Measurements from ENCODE around the gene YKT6.
A peak's percentile ranks its signal among the peaks of the same experiment; 100 is the strongest.

Gene YKT6

DNA sequence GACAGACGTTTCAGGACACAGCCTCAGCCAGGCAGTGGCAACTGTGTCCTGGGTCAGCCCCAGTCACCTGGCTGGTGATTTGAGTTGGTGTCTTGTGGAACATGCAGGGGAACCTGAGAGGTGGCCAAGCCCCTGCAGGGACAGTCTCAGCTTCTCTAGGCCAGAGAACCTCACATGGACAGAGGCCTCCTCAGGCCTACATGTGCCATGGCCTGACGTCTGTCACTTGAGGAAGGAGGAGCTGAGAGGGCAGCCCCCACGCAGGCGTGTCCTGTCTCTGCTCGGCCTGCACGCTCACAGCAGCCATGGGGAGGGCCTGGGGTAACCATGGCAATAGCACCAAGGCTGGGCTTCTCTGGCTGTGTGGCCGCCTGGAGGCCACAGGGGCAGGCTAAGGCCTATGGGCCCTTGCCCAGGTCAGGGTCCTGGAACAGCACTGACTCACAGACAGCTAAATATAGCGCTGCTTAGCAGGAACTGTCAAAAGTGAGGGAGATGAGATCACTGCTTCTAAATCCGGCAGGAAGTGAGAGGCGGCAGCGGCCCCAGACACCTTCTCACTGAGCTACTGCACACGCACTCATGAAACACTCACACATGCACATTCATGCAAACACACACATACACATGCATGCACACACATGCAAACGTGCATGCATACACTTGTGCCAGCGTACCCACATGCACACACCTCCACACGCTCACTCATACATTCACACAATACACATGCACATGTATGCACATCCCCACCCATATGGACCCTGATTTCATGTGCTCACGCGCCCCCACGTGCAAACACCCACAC, 57.0 kb downstream of the YKT6 start:
- Histone ChIP-seq H3K36me3 (ENCODE audit: control insufficient read depth in 1 of 2, insufficient read depth in 2 of 2, low read length in 2 of 2) (no peaks in the 10 kb centered on the region), H3K4me3 (ENCODE audit: low read depth in 1 of 2, low read length in 2 of 2) (no peak overlapping the region), H3K9me3 (ENCODE audit: control insufficient read depth in 1 of 2, low read length in 2 of 2) (no peaks in the 10 kb centered on the region), H3K27me3 (ENCODE audit: low read depth, low read length) (no peaks in the 10 kb centered on the region), H3K4me1 (ENCODE audit: control insufficient read depth in 1 of 2, insufficient read depth in 2 of 2, low read length in 2 of 2) (peaks cover 12 to 28% of the 10 kb centered on the region in 2 donors), H3K27ac (ENCODE audit: low read length) (peak overlapping the region; percentile 7)

DNA sequence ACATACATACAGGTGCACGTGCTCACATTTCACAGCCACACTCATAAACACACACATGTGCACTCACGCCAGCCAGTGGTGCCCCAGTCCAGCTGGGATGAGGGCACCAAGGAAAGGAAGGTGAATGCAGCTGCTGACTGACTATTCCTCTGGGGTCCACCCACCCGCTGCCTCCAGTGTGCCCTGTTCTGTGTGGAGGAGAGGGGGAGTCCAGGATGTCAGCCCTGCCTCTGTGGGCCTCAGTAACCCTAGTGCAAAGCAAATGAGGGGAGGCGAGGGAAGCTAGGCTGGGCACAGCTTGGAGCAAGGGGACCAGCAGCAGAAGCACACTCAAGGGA, 57.6 kb downstream of the YKT6 start:
- Histone ChIP-seq H3K27ac (ENCODE audit: low read length) (no peak overlapping the region), H3K9me3 (ENCODE audit: control insufficient read depth in 1 of 2, low read length in 2 of 2) (no peaks in the 10 kb centered on the region), H3K4me3 (ENCODE audit: low read depth in 1 of 2, low read length in 2 of 2) (no peak overlapping the region), H3K4me1 (ENCODE audit: control insufficient read depth in 1 of 2, insufficient read depth in 2 of 2, low read length in 2 of 2) (peaks cover 12 to 28% of the 10 kb centered on the region in 2 donors), H3K27me3 (ENCODE audit: low read depth, low read length) (no peaks in the 10 kb centered on the region), H3K36me3 (ENCODE audit: control insufficient read depth in 1 of 2, insufficient read depth in 2 of 2, low read length in 2 of 2) (no peaks in the 10 kb centered on the region)

DNA sequence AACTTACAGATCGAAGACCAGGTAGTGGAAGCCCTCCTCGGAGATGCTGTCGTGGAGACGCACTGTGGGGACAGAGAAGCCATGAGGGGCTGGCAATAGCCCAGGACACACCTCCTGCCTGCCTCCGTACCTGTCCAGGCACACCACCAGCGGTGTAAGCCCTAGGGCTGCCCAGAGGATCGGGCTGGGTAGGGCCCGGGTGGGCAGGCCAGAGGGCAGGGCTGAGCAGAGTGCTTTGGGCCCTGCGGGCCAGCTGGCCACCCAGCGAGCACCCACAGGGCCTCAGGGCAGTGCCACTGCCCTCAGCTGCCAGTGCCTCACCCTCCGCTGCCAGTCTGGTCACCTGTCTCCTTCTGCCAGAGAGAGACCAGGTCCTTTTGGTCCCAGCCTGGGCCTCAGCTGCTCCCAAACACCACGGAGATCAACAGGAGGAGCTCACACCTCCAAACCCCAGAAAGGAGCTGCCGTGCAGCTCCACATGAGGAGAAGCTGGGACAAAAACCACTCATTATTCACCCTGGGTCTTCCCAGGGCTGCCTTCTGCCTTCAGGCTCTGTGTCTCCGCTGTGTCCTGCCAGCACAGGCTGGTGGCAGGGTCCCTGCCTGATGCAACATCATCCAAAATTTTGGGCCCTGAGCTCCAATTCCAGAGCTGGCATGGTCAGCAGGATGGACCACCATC, 58.2 kb downstream of the YKT6 start:
- Histone ChIP-seq H3K4me1 (ENCODE audit: control insufficient read depth in 1 of 2, insufficient read depth in 2 of 2, low read length in 2 of 2) (peaks cover 12 to 28% of the 10 kb centered on the region in 2 donors), H3K27ac (ENCODE audit: low read length) (no peak overlapping the region), H3K27me3 (ENCODE audit: low read depth, low read length) (peaks cover 6% of the 10 kb centered on the region), H3K36me3 (ENCODE audit: control insufficient read depth in 1 of 2, insufficient read depth in 2 of 2, low read length in 2 of 2) (no peaks in the 10 kb centered on the region), H3K9me3 (ENCODE audit: control insufficient read depth in 1 of 2, low read length in 2 of 2) (no peaks in the 10 kb centered on the region), H3K4me3 (ENCODE audit: low read depth in 1 of 2, low read length in 2 of 2) (no peak overlapping the region)

DNA sequence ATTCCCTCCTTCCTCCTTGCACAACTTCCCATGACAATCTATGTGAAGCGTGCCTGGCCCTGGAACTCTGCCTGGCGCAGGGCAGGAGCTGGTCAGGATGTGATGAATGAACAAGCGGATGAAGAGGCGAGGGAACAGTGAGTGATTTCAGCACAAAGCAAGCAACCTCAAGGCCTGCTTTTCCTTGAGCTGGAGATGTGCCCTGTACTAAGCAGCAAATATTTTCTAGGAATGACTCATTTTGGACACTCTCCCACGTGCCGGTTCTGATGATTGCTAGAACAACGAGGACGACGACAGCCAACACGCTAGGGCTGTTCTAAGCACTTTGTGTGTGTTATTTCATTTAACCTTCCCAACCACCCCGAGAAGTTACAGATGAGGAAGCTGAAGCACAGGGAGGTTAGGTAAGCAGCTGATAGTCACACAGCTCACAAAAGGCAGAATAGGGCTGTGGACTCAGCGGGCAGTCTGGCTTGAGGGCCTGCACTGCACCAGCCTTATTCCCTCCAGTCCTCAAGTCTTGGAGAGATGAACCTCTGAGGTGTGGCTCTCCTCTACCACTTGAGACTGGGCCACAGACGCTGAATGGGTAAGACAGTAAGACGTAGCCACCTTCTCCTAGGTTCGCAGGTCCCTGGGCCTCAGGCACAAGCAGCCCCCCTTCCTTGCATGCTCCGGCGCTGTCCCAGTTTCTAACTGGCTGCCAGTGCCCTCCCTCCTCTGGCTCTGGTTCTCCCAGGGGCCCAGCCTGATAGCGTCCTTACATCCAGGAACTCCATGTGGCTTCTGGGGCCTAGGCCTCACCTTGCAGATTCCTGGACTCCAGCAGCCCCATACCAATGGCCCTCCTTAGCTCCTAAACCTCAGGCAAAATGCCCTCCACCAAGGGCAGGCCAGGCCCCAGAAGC, 59.0 kb downstream of the YKT6 start:
- Histone ChIP-seq H3K27ac (ENCODE audit: low read length) (no peak overlapping the region), H3K36me3 (ENCODE audit: control insufficient read depth in 1 of 2, insufficient read depth in 2 of 2, low read length in 2 of 2) (no peaks in the 10 kb centered on the region), H3K9me3 (ENCODE audit: control insufficient read depth in 1 of 2, low read length in 2 of 2) (no peaks in the 10 kb centered on the region), H3K4me3 (ENCODE audit: low read depth in 1 of 2, low read length in 2 of 2) (no peak overlapping the region), H3K4me1 (ENCODE audit: control insufficient read depth in 1 of 2, insufficient read depth in 2 of 2, low read length in 2 of 2) (peaks cover 12 to 28% of the 10 kb centered on the region in 2 donors), H3K27me3 (ENCODE audit: low read depth, low read length) (peaks cover 6% of the 10 kb centered on the region)

DNA sequence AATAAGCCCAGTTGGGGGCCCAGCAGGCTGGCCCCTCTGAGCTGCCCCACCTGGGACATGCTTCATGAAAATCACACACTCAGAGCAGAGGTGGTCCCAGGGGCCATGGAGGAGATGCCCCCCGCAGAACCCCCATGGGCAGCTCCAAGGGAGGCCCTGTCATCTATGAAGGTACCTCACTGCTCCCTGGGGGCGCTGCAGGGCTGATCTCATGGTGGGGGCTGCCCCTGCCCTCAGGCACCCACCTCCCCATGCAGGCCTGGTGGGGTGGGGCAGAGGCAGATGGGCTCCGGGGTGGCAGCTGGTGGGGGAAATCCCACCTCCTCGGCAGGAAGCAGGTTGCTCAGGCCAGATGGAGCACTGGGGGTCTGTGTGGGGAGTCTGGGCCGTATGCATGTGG, 60.5 kb downstream of the YKT6 start:
- no peaks in the 10 kb centered on the region for H3K9me3 ChIP-seq (ENCODE audit: control insufficient read depth in 1 of 2, low read length in 2 of 2)
- no peak overlapping the region for H3K4me3 ChIP-seq (ENCODE audit: low read depth in 1 of 2, low read length in 2 of 2)
- no peak overlapping the region for H3K27ac ChIP-seq (ENCODE audit: low read length)
- H3K27me3 ChIP-seq (ENCODE audit: low read depth, low read length): peaks cover 6% of the 10 kb centered on the region
- H3K36me3 ChIP-seq (ENCODE audit: control insufficient read depth in 1 of 2, insufficient read depth in 2 of 2, low read length in 2 of 2): no peaks in the 10 kb centered on the region
- H3K4me1 ChIP-seq (ENCODE audit: control insufficient read depth in 1 of 2, insufficient read depth in 2 of 2, low read length in 2 of 2): peaks cover 12 to 28% of the 10 kb centered on the region in 2 donors

DNA sequence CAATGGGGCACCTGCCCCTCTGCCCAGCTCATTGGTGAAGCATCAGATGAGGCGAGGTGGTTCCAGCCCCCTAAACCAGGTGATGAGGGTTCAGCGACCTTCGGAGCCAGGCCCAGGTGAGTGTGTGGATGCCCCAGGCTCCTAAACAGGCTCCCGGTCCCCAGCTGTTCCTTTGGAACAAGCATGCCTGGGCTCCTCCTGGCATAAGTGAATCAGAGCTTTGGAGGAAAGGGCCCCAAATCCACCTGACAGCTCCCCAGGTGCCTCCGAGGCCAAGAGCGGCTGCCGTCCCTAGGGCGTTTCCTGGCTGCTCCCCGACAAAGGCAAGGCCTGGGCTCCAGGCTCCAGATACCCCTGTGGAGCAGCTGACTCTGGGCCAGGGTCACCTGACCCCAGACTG, 61.3 kb downstream of the YKT6 start:
- peaks cover 12 to 28% of the 10 kb centered on the region in 2 donors for H3K4me1 ChIP-seq (ENCODE audit: control insufficient read depth in 1 of 2, insufficient read depth in 2 of 2, low read length in 2 of 2)
- no peak overlapping the region for H3K4me3 ChIP-seq (ENCODE audit: low read depth in 1 of 2, low read length in 2 of 2)
- no peaks in the 10 kb centered on the region for H3K36me3 ChIP-seq (ENCODE audit: control insufficient read depth in 1 of 2, insufficient read depth in 2 of 2, low read length in 2 of 2)
- H3K27me3 ChIP-seq (ENCODE audit: low read depth, low read length): peaks cover 6% of the 10 kb centered on the region
- H3K9me3 ChIP-seq (ENCODE audit: control insufficient read depth in 1 of 2, low read length in 2 of 2): no peaks in the 10 kb centered on the region
- no peak overlapping the region for H3K27ac ChIP-seq (ENCODE audit: low read length)

DNA sequence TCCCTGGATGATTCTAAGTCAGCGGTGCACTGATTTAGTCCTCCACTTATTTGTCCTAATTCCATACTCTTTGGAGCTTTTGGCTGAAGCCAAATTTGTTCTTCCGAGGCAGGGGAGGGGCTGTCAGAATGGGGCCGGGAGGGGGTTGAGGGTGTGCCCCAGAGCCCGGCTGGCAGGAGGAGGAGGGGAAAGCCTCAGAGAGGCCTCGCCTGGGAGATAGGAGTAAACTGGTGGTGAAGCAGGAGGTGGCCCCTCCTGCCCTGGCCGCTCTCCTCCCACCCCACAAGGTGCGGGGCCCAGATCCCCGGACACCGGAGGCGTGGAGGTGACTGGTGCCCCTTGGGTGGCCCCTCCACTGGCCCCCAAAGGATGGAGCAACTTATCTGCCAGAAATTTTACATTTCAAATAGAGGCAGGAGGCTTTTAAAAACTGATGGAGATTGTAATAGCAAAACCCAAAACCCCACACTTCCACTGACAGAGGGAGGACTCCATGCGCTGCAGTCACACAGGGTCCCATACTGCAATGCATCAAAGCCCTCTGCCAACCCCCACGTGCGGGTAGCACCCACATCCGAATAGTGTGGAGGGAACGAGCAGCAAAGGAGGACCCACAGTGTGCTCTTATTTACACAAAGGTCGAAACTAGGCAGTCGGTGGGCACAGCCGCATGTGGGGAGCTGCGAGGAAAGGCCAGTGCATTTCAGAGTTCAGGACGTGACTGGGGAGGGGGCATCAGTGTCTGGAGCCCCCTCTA, 62.7 kb downstream of the YKT6 start:
- peaks cover 2 to 16% of the 10 kb centered on the region in 2 donors for H3K4me1 ChIP-seq (ENCODE audit: control insufficient read depth in 1 of 2, insufficient read depth in 2 of 2, low read length in 2 of 2)
- no peaks in the 10 kb centered on the region for H3K9me3 ChIP-seq (ENCODE audit: control insufficient read depth in 1 of 2, low read length in 2 of 2)
- no peaks in the 10 kb centered on the region for H3K36me3 ChIP-seq (ENCODE audit: control insufficient read depth in 1 of 2, insufficient read depth in 2 of 2, low read length in 2 of 2)
- no peak overlapping the region for H3K4me3 ChIP-seq (ENCODE audit: low read depth in 1 of 2, low read length in 2 of 2)
- no peak overlapping the region for H3K27ac ChIP-seq (ENCODE audit: low read length)
- H3K27me3 ChIP-seq (ENCODE audit: low read depth, low read length): peaks cover 6% of the 10 kb centered on the region
